Measurements from ENCODE around the gene DNAH2.

DNA sequence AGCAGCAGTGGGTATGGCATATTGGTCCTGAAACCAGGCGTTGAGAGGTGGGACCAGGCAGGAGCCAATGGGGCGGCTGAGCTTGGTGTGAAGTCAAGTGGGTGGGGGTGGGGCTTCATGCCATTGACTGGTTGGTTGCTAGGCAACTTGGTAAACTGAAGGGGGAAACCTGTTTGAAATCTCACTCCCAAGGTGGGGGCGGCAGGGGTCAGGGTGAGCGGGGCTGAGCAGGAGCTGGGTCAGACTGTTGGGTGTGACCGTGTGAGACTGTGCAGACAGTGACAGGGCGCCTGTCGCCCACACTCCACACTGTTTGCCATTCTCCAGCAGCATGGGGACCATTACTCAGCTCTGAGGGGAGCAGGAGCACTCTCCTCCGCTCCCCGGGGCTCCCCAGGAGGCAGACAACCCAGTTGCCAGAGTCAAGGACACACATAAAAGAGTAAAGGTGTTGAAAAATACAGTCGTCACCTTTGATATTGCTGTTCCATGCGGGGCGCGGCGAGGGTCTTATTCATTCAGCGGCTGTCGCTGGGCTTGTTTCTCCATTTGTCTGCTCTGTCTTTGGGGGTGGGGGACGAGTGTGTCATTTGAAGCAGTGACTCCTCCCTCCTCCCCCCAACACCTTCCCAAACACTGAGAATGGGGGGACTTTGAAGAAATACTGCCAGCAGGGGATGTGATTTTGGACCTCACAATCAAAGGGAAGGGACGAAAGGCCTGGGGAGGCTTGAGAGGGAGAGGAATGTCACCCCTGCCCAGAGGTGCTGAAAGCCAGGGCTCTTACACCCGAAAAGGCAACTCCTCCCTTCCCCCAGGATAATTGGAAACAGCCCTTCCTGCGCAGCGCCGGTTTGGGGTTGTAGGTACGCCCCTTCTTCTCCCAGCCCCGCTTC is 13.7 kb upstream of the DNAH2 start:
- TF ChIP-seq POLR2AphosphoS5 (IDR thresholded peaks at IDR 0.05; ENCODE audit: low read depth, low read length) (no peak), SIN3A (IDR thresholded peaks at IDR 0.05; ENCODE audit: borderline replicate concordance, insufficient read depth, low read depth, low read length) (no peak), TCF7L2 (IDR thresholded peaks at IDR 0.05; ENCODE audit: low read depth, low read length) (no peak)
- TF ChIP-seq, protein P1, sequence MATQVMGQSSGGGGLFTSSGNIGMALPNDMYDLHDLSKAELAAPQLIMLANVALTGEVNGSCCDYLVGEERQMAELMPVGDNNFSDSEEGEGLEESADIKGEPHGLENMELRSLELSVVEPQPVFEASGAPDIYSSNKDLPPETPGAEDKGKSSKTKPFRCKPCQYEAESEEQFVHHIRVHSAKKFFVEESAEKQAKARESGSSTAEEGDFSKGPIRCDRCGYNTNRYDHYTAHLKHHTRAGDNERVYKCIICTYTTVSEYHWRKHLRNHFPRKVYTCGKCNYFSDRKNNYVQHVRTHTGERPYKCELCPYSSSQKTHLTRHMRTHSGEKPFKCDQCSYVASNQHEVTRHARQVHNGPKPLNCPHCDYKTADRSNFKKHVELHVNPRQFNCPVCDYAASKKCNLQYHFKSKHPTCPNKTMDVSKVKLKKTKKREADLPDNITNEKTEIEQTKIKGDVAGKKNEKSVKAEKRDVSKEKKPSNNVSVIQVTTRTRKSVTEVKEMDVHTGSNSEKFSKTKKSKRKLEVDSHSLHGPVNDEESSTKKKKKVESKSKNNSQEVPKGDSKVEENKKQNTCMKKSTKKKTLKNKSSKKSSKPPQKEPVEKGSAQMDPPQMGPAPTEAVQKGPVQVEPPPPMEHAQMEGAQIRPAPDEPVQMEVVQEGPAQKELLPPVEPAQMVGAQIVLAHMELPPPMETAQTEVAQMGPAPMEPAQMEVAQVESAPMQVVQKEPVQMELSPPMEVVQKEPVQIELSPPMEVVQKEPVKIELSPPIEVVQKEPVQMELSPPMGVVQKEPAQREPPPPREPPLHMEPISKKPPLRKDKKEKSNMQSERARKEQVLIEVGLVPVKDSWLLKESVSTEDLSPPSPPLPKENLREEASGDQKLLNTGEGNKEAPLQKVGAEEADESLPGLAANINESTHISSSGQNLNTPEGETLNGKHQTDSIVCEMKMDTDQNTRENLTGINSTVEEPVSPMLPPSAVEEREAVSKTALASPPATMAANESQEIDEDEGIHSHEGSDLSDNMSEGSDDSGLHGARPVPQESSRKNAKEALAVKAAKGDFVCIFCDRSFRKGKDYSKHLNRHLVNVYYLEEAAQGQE (IDR thresholded peaks at IDR 0.05; ENCODE audit: insufficient read depth in 1 of 2, low read depth in 2 of 2, low read length in 1 of 2): no peak
- TF ChIP-seq, protein P2, sequence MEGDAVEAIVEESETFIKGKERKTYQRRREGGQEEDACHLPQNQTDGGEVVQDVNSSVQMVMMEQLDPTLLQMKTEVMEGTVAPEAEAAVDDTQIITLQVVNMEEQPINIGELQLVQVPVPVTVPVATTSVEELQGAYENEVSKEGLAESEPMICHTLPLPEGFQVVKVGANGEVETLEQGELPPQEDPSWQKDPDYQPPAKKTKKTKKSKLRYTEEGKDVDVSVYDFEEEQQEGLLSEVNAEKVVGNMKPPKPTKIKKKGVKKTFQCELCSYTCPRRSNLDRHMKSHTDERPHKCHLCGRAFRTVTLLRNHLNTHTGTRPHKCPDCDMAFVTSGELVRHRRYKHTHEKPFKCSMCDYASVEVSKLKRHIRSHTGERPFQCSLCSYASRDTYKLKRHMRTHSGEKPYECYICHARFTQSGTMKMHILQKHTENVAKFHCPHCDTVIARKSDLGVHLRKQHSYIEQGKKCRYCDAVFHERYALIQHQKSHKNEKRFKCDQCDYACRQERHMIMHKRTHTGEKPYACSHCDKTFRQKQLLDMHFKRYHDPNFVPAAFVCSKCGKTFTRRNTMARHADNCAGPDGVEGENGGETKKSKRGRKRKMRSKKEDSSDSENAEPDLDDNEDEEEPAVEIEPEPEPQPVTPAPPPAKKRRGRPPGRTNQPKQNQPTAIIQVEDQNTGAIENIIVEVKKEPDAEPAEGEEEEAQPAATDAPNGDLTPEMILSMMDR (IDR thresholded peaks at IDR 0.05): no peak
